ENCODE results near the gene DOK4. TPM values are rescaled to one million over a fixed set of nuclear protein-coding genes. Genes with fewer than 3 reads are reported as not detected.

The DOK4 gene
- total RNA-seq, 1 donor from 2014 or later = 35.3 TPM

GRCh38 chr16:57474671-57475661 lies 11.3 kb downstream of the DOK4 start:
- no peak for DNase-seq (ENCODE audit: low read depth)
- no peak for TF ChIP-seq CTCF (conservative IDR thresholded peaks at IDR 0.05; ENCODE audit: low read depth, low read length)
- no peak overlapping the region for H3K4me3 ChIP-seq (ENCODE audit: low read depth, low read length)

GRCh38 chr16:57473906-57474305 lies 12.4 kb downstream of the DOK4 start:
- TF ChIP-seq CTCF (conservative IDR thresholded peaks at IDR 0.05; ENCODE audit: low read depth, low read length) = no peak
- no peak overlapping the region for H3K4me3 ChIP-seq (ENCODE audit: low read depth, low read length)
- DNase-seq (ENCODE audit: low read depth) = no peak

GRCh38 chr16:57473176-57473840 lies 13.0 kb downstream of the DOK4 start:
- TF ChIP-seq CTCF (conservative IDR thresholded peaks at IDR 0.05; ENCODE audit: low read depth, low read length) = no peak
- H3K4me3 ChIP-seq (ENCODE audit: low read depth, low read length) = no peak overlapping the region
- DNase-seq (ENCODE audit: low read depth) = no peak

- no peak overlapping the region for H3K4me3 ChIP-seq (ENCODE audit: low read depth, low read length)
- DNase-seq (ENCODE audit: low read depth) = no peak
- no peak for TF ChIP-seq CTCF (conservative IDR thresholded peaks at IDR 0.05; ENCODE audit: low read depth, low read length)
Measured at GRCh38 chr16:57472665-57473060, 13.6 kb downstream of the DOK4 start.

- no peak for TF ChIP-seq CTCF (conservative IDR thresholded peaks at IDR 0.05; ENCODE audit: low read depth, low read length)
- no peak overlapping the region for H3K4me3 ChIP-seq (ENCODE audit: low read depth, low read length)
- no peak for DNase-seq (ENCODE audit: low read depth)
Measured at GRCh38 chr16:57471852-57472664, 14.2 kb downstream of the DOK4 start.

GRCh38 chr16:57471209-57471608 lies 15.1 kb downstream of the DOK4 start:
- no peak overlapping the region for H3K4me3 ChIP-seq (ENCODE audit: low read depth, low read length)
- no peak for DNase-seq (ENCODE audit: low read depth)
- TF ChIP-seq CTCF (conservative IDR thresholded peaks at IDR 0.05; ENCODE audit: low read depth, low read length) = no peak
